Keratinocyte (primary cell): ENCODE data around the gene ST8SIA5.

Experiments used
- CTCF ChIP-seq, 3 experiments: IDR thresholded peaks in 1 of 3; conservative IDR thresholded peaks in 1 of 3; optimal IDR thresholded peaks in 1 of 3; 2 replicates in 2 of 3; 3 replicates in 1 of 3; pipeline versions ENCODE3 to v1.5.1; 2011; ENCODE audit warnings: low read length in 3 of 3, mild to moderate bottlenecking in 3 of 3, moderate library complexity in 2 of 3, control low read depth in 1 of 3, inconsistent platforms in 1 of 3; ENCODE audit not compliant: insufficient read depth in 2 of 3; ENCODE audit errors: extremely low read depth in 1 of 3
- EZH2 ChIP-seq: IDR thresholded peaks from one replicate; pipeline ENCODE4 v1.6.1; 2012; ENCODE audit warnings: inconsistent platforms, mild to moderate bottlenecking, low read length, moderate library complexity

GRCh38 chr18:46679846-46680598 is 76.8 kb downstream of the ST8SIA5 start:
- TF ChIP-seq CTCF (optimal IDR thresholded peaks at IDR 0.05 in 1 of 3, IDR thresholded peaks at IDR 0.05 in 1 of 3, conservative IDR thresholded peaks at IDR 0.05 in 1 of 3; ENCODE audit: extremely low read depth in 1 of 3, insufficient read depth in 2 of 3, low read length in 3 of 3), result no peak
- no peak for TF ChIP-seq EZH2
